Measurements from ENCODE around the gene CHCHD5.
A peak's percentile ranks its signal among the peaks of the same experiment; 100 is the strongest.
"Not testable (repeated sequence)": the region's sequence is repeated elsewhere in the genome, so short reads cannot be mapped to it uniquely, and the experiment has no call there.

Gene CHCHD5

GRCh38 chr2:112588611-112589045 lies 4.2 kb downstream of the CHCHD5 start:
- no peak for DNase-seq (ENCODE audit: low read depth)

DNA sequence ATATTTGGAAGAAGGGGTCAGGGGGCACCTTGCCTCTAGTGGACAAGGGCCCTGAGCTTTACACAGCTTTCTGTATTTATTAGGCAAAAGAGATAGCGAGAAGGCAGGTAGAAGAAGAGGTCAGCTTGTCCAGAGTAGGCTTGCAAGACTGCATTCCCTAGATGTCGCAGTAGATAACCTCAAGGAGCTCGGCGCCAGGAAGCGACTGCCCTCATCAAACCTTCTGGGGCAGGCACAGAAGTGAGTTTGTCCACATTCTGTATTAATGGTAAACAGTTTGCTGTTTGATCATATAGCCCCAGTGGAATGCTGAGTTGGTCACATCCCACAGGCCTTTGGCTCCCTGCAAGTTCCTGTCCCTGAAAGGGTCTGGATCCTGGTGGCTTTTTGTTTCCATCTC lies 7.0 kb downstream of the CHCHD5 start:
- DNase-seq (ENCODE audit: low read depth) = no peak

- DNase-seq (ENCODE audit: low read depth) = no peak
These were observed 9.3 kb downstream of the CHCHD5 start for GRCh38 chr2:112593736-112594135.

GRCh38 chr2:112597537-112598322 lies 13.3 kb downstream of the CHCHD5 start:
- DNase-seq (ENCODE audit: low read depth) = no peak

GRCh38 chr2:112600634-112601033 lies 16.2 kb downstream of the CHCHD5 start:
- no peak for DNase-seq (ENCODE audit: low read depth)

GRCh38 chr2:112601754-112602153 lies 17.3 kb downstream of the CHCHD5 start:
- no peak for DNase-seq (ENCODE audit: low read depth)

DNA sequence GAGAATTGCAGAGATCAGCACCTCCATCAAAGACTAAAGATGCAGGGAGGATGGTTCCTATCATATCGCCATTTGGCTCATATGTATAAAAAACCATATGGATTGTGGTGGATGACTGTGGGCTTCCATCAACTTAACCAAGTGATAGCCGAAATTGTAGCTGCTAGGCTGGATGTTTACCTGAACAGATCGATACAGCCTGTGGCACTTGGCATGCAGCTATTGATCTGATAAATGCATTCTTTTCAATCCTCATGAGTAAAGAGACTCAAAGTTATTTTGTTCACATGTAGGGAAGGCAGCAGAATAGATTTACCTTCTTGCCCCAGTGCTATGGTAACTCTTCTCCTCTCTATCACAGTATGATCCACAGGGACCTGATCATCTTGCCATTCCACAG lies 18.5 kb downstream of the CHCHD5 start:
- DNase-seq (ENCODE audit: low read depth) = no peak

DNA sequence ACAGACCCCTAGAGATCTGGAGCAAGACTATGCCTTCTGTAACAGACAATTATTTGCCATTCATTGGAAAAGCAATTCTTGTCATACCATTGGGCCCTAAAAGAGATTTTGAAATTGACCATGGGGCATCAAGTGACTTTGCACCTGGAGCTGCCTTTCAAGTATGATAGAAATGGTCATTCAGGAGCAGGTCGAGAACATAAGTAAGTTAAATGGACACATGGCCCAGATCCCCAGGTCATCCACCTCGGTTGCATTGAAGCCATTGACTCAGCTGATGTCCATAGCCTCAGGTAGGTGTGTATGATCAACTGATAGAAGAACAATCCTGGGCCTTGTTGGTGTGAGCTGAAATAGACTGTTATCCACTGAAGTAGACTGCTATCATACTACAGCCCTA lies 19.3 kb downstream of the CHCHD5 start:
- no peak for DNase-seq (ENCODE audit: low read depth)

- no peak for DNase-seq (ENCODE audit: low read depth)
These were observed 20.5 kb downstream of the CHCHD5 start for GRCh38 chr2:112604952-112605351.

GRCh38 chr2:112605926-112606325 lies 21.5 kb downstream of the CHCHD5 start:
- DNase-seq (ENCODE audit: low read depth) = no peak

DNA sequence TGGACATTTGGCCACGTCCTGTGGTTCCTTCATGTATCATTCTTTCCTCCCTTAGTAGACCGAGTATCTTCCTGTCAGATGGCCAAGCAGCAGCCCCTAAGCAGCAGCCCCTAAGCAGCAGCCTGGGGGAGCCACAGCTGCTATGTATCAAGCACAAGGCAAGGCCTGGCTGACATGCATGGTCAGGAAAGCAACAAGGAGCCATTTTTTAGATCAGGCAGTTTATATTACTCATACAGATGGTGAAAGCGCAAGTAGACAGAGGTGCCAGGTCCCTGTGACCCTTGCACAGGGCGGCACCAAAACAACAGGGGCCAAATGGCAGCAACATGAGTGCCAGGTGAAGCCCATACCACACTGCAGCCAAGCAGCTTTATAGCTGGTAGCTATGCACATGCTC lies 22.1 kb downstream of the CHCHD5 start:
- no peak for DNase-seq (ENCODE audit: low read depth)

DNA sequence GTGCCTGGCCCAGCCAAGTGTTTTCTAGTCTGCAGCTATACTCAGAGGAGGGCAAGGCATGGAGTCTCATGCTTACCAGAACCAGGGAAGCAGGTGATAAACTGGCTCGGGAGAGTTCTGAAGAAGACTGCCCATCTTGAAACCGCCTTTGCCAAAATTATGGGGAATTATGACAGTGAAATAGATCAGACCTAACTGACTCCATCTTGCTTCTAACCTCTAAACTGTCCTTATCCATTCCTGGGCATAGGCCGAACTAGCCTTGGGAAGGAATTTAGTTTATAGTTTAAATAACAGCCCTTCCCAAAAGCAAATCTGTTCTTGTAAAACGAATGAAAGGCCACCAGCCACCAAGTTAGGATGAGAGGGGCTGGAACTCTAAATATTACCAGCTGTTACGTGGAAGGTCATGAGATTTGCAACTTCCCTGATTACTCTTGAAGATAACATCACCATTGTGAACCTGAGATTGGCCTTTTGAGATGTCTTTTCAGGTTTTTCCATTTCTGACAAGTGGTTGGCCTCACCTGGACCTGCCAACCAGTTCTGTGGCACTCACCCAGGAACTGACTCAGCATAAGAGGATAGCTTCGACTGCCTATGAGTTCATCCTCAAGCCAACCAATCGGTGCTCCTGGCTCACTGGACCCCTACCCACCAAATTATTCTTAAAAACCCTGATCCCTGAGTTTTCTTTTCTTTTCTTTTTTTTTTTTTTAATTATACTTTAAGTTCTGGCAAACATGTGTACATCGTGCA lies 23.4 kb downstream of the CHCHD5 start:
- no peak for DNase-seq (ENCODE audit: low read depth)

DNA sequence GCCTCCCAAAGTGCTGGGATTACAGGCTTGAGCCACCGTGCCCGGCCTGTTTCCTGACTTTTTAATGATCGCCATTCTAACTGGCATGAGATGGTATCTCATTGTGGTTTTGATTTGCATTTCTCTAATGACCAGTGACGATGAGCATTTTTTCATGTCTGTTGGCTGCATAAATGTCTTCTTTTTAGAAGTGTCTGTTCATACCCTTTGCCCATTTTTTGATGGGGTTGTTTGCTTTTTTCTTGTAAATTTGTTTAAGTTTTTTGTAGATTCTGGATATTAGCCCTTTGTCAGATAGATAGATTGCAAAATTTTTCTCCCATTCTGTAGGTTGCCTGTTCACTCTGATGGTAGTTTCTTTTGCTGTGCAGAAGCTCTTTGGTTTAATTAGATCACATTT lies 24.9 kb downstream of the CHCHD5 start:
- not testable (repeated sequence) for DNase-seq (ENCODE audit: low read depth)

GRCh38 chr2:112612283-112612682 lies 27.9 kb downstream of the CHCHD5 start:
- DNase-seq (ENCODE audit: low read depth) = not testable (repeated sequence)

GRCh38 chr2:112614201-112614840 lies 29.9 kb downstream of the CHCHD5 start:
- DNase-seq (ENCODE audit: low read depth) = no peak

- no peak for DNase-seq (ENCODE audit: low read depth)
These were observed 30.6 kb downstream of the CHCHD5 start for GRCh38 chr2:112615051-112615450.

DNA sequence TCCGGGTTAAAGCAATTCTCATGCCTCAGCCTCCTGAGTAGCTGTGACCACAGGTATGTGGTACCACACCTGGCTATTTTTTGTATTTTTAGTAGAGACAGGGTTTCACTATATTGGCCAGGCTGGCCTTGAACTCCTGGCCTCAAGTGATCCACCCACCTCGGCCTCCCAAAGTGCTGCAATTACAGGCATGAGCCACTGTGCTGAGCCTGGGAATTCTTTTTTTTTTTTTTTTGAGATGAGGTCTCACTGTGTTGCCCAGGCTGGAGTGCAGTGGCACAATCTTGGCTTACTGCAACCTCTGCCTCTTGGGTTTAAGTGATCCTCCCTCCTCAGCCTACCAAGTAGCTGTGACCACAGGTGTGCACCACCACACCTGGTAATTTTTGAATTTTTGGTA lies 31.4 kb downstream of the CHCHD5 start:
- not testable (repeated sequence) for DNase-seq (ENCODE audit: low read depth)

GRCh38 chr2:112618383-112618782 lies 34.0 kb downstream of the CHCHD5 start:
- DNase-seq (ENCODE audit: low read depth) = no peak

- no peak for DNase-seq (ENCODE audit: low read depth)
These were observed 37.5 kb downstream of the CHCHD5 start for GRCh38 chr2:112621790-112622527.

DNA sequence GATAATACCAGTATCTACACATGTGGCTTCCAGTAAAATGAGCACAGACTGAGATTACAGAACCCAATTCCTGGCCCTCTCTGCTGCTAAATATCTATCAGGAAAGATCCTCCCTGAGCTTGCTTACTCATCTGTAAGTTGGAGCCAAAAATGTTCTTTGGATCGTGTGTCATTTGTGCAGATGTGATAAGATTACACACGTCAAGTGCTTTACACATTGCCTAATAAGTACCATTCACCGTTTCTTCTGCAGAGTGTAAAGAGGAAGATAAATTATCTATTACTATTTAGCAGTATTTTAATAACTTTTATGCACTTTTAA lies 38.1 kb downstream of the CHCHD5 start:
- no peak for DNase-seq (ENCODE audit: low read depth)

DNA sequence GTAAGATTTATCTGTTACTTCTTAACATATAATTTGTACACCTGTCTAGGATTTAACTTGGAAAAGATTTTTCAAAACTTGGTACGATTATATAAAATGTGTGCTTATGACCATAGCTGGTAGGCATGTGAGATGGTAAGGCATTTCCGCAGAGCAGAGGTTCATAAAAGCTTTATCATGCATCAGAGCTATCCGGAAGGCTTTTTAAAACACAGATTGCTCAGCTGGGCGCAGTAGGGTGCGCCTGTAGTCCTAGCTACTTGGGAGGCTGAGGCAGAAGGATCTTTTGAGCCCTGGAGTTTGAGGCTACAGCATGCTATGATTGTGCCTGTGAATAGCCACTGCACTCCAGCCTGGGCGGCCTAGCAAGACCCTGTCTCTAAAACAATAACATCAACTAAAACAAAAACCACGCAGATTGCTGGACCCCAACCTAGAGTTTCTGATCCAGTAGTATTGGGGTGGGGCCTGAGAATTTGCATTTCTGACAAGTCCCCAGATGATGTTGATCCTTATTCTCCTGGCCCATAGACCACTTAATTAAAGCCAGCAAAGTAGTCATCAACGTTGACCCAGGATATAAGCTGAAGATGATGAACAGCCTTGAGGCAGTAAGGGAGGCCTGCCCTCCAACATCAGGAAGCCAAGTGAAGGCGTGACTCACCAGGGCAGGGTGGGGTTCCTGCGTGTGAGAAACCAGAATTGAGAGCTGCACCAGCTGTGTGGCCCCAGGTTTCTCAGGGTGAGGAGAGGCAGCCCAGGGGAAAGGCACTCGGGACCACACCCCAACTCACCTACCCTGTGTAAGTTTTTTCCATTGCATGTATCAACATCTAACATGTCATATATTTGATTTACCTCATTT lies 39.7 kb downstream of the CHCHD5 start:
- peak; percentile 47 for DNase-seq (ENCODE audit: low read depth)

Measured in activated gamma-delta T cell treated with anti-CD3 and anti-CD28 coated beads, Interleukin-2, amount 50 U/mL, for 16 hours (primary cell).